KMS-11 (cell line): ENCODE measurements around the gene PRKACG.

Source experiments
- H2AFZ ChIP-seq: fragments of 200-600 bp; sonication (generic); 2 replicates; pipeline ENCODE4 v1.6.1; 2016; ENCODE audit warnings: antibody characterized with exemption, mixed run types, low read depth
- H3K27ac ChIP-seq: fragments of 200-600 bp; sonication (generic); 2 replicates; pipeline ENCODE4 v1.6.1; 2016; ENCODE audit warnings: mild to moderate bottlenecking, mixed run types
- H3K27me3 ChIP-seq: fragments of 200-600 bp; sonication (generic); 2 replicates; pipeline ENCODE4 v1.6.1; 2017; ENCODE audit warnings: mild to moderate bottlenecking, low read depth, mixed run types, moderate library complexity; ENCODE audit not compliant: insufficient read depth
- H3K36me3 ChIP-seq: fragments of 200-600 bp; sonication (generic); 2 replicates; pipeline ENCODE4 v1.6.1; 2017; ENCODE audit warnings: mild to moderate bottlenecking, mixed run types; ENCODE audit not compliant: insufficient read depth
- H3K4me1 ChIP-seq: fragments of 200-600 bp; sonication (generic); 2 replicates; pipeline ENCODE4 v1.6.1; 2016; ENCODE audit warnings: mild to moderate bottlenecking, low read depth, mixed run types; ENCODE audit not compliant: poor library complexity, severe bottlenecking
- H3K4me2 ChIP-seq: fragments of 200-600 bp; sonication (generic); 2 replicates; pipeline ENCODE4 v1.7.0; 2016; ENCODE audit warnings: mild to moderate bottlenecking, mixed run types
- H3K4me3 ChIP-seq: fragments of 200-600 bp; sonication (generic); IDR thresholded peaks from 2 replicates; pipeline ENCODE4 v1.6.1; 2017; ENCODE audit warnings: low read depth, low read length, mixed read lengths; ENCODE audit not compliant: insufficient read depth
- H3K79me2 ChIP-seq: fragments of 200-600 bp; sonication (generic); 2 replicates; pipeline ENCODE4 v1.6.1; 2016; ENCODE audit warnings: low read depth, mixed run types; ENCODE audit not compliant: insufficient read depth
- H3K9ac ChIP-seq: fragments of 200-600 bp; sonication (generic); 2 replicates; pipeline ENCODE4 v1.6.1; 2016; ENCODE audit warnings: mild to moderate bottlenecking, mixed run types
- H4K20me1 ChIP-seq: fragments of 200-600 bp; sonication (generic); 2 replicates; pipeline ENCODE4 v1.6.1; 2016; ENCODE audit warnings: mild to moderate bottlenecking, mixed run types; ENCODE audit not compliant: insufficient read depth
- CTCF ChIP-seq: fragments of 200-600 bp; sonication (generic); conservative IDR thresholded peaks from 2 replicates; pipeline ENCODE4 v1.6.1; 2017; ENCODE audit warnings: low read depth, mild to moderate bottlenecking, antibody characterized with exemption, low read length, moderate library complexity, mixed read lengths

Gene PRKACG

GRCh38 chr9:69046723-69047122 lies 32.8 kb upstream of the PRKACG start:
- H3K27ac ChIP-seq = no peak overlapping the region
- no peaks in the 10 kb centered on the region for H3K27me3 ChIP-seq
- no peak for TF ChIP-seq CTCF
- H2AFZ ChIP-seq = no peak overlapping the region
- H3K4me2 ChIP-seq = no peak overlapping the region
- peaks cover 46% of the 10 kb centered on the region for H3K79me2 ChIP-seq
- no peaks in the 10 kb centered on the region for H4K20me1 ChIP-seq
- H3K9ac ChIP-seq = no peak overlapping the region
- peaks cover 46% of the 10 kb centered on the region for H3K4me1 ChIP-seq
- no peaks in the 10 kb centered on the region; the same call in 1 of the 2 replicates for H3K36me3 ChIP-seq
- H3K4me3 ChIP-seq = no peak overlapping the region

- Histone ChIP-seq H3K27me3 (no peaks in the 10 kb centered on the region), H3K9ac (no peak overlapping the region), H3K79me2 (peaks cover 55% of the 10 kb centered on the region), H4K20me1 (no peaks in the 10 kb centered on the region), H3K4me1 (peaks cover 54% of the 10 kb centered on the region), H2AFZ (no peak overlapping the region), H3K27ac (no peak overlapping the region; the same call in 1 of the 2 replicates), H3K4me3 (no peak overlapping the region), H3K36me3 (no peaks in the 10 kb centered on the region; the same call in 1 of the 2 replicates), H3K4me2 (no peak overlapping the region)
- no peak for TF ChIP-seq CTCF
Measured at GRCh38 chr9:69045821-69046220, 31.9 kb upstream of the PRKACG start.

GRCh38 chr9:69044240-69045219 lies 30.6 kb upstream of the PRKACG start:
- Histone ChIP-seq H4K20me1 (no peaks in the 10 kb centered on the region), H3K36me3 (no peaks in the 10 kb centered on the region; the same call in 1 of the 2 replicates), H3K9ac (peak overlapping the region; percentile 23; the same call in 1 of the 2 replicates), H3K27me3 (no peaks in the 10 kb centered on the region), H2AFZ (no peak overlapping the region), H3K4me1 (peaks cover 54% of the 10 kb centered on the region), H3K4me2 (peak overlapping the region; percentile 91), H3K27ac (peak overlapping the region; percentile 77), H3K4me3 (no peak overlapping the region), H3K79me2 (peaks cover 65% of the 10 kb centered on the region)
- TF ChIP-seq CTCF = no peak

GRCh38 chr9:69040646-69041045 lies 26.7 kb upstream of the PRKACG start:
- Histone ChIP-seq H3K27me3 (no peaks in the 10 kb centered on the region), H4K20me1 (no peaks in the 10 kb centered on the region), H2AFZ (no peak overlapping the region), H3K4me2 (no peak overlapping the region), H3K27ac (no peak overlapping the region), H3K9ac (no peak overlapping the region), H3K36me3 (no peaks in the 10 kb centered on the region), H3K4me1 (peaks cover 64% of the 10 kb centered on the region), H3K79me2 (peaks cover 88% of the 10 kb centered on the region), H3K4me3 (no peak overlapping the region)
- TF ChIP-seq CTCF = no peak
